ENCODE measurements around the gene ZNF57. TPM values are rescaled to one million over a fixed set of nuclear protein-coding genes. Genes with fewer than 3 reads are reported as not detected.
"Not testable (repeated sequence)": the region's sequence is repeated elsewhere in the genome, so short reads cannot be mapped to it uniquely, and the experiment has no call there.

Gene ZNF57
- polyA plus RNA-seq, 1 of the 3 experiments (the other 2 are of a cell fraction) = 2.1 TPM

- no peak for DNase-seq
- H3K79me2 ChIP-seq (ENCODE audit: insufficient read depth) = no peaks in the 10 kb centered on the region
- ChIA-PET CTCF (interaction anchor here (0.6 to 10.7 kb wide), 27 partner anchors 11 to 261 kb away, joined by 3 to 154 read pairs (median 5); partner anchors contain the start of gene NCLN), POLR2A (interaction anchor here (1.3 kb wide), 1 partner anchor 12 kb away, joined by 3 read pairs; no protein-coding TSS in a partner anchor)
- no peaks in the 10 kb centered on the region for H3K9me3 ChIP-seq
- no peak overlapping the region for H3K4me3 ChIP-seq (ENCODE audit: low read depth in 2 of 2, low read length in 1 of 2)
- no peaks in the 10 kb centered on the region for H3K4me1 ChIP-seq (ENCODE audit: control insufficient read depth in 1 of 2, insufficient read depth in 2 of 2, low read depth in 1 of 2, low read length in 1 of 2)
- no peak overlapping the region for H2AFZ ChIP-seq (ENCODE audit: low read depth)
- H3K36me3 ChIP-seq (replicated peaks in 1 of 2; ENCODE audit: control insufficient read depth in 1 of 2, insufficient read depth in 2 of 2, low read length in 1 of 2) = no peaks in the 10 kb centered on the region
- no peak overlapping the region for H3K9ac ChIP-seq
- H3K27ac ChIP-seq (ENCODE audit: low read depth in 2 of 2, low read length in 1 of 2) = no peak overlapping the region
- H3K27me3 ChIP-seq (ENCODE audit: insufficient read depth) = 0 out of 2 replicates have a peak, but pooled peaks cover 3% of the 10 kb centered on the region
- no peaks in the 10 kb centered on the region for H3K9me2 ChIP-seq
- no peaks in the 10 kb centered on the region for H4K20me1 ChIP-seq (ENCODE audit: insufficient read depth)
- no peaks in the 10 kb centered on the region for H3F3A ChIP-seq (replicated peaks; ENCODE audit: insufficient read depth)
- H3K4me2 ChIP-seq = no peak overlapping the region
- 90% methylated on average over 5 of the region's 5 CpGs for WGBS (ENCODE audit: low lambda C conversion rate)
- TF ChIP-seq POLR2AphosphoS5 (IDR thresholded peaks at IDR 0.05; ENCODE audit: low read depth, low read length) (no peak), NFIC (IDR thresholded peaks at IDR 0.05; ENCODE audit: borderline replicate concordance) (no peak), USF1 (IDR thresholded peaks at IDR 0.05; ENCODE audit: borderline replicate concordance, low read depth) (no peak)
These were observed 62.4 kb downstream of the ZNF57 start for GRCh38 chr19:2963122-2963521.

GRCh38 chr19:2963631-2964030 lies 62.9 kb downstream of the ZNF57 start:
- H3K9me2 ChIP-seq; H3K27ac ChIP-seq (ENCODE audit: low read depth in 2 of 2, low read length in 1 of 2); H3K79me2 ChIP-seq (ENCODE audit: insufficient read depth); H4K20me1 ChIP-seq (ENCODE audit: insufficient read depth); POLR2A ChIA-PET; H3K27me3 ChIP-seq (ENCODE audit: insufficient read depth); H2AFZ ChIP-seq (ENCODE audit: low read depth); H3F3A ChIP-seq (replicated peaks; ENCODE audit: insufficient read depth); DNase-seq; H3K36me3 ChIP-seq (replicated peaks in 1 of 2; ENCODE audit: control insufficient read depth in 1 of 2, insufficient read depth in 2 of 2, low read length in 1 of 2); H3K4me3 ChIP-seq (ENCODE audit: low read depth in 2 of 2, low read length in 1 of 2); H3K4me1 ChIP-seq (ENCODE audit: control insufficient read depth in 1 of 2, insufficient read depth in 2 of 2, low read depth in 1 of 2, low read length in 1 of 2); H3K9ac ChIP-seq; H3K9me3 ChIP-seq; H3K4me2 ChIP-seq: not testable (repeated sequence)
- CTCF ChIA-PET = interaction anchor here (0.6 to 10.7 kb wide), 17 partner anchors 12 to 247 kb away, joined by 3 to 154 read pairs (median 5); partner anchors contain the start of gene NCLN
- WGBS (ENCODE audit: low lambda C conversion rate) = 85% methylated on average over 12 of the region's 12 CpGs

GRCh38 chr19:2964874-2965273 lies 64.1 kb downstream of the ZNF57 start:
- Histone ChIP-seq H3K4me2 (no peak overlapping the region), H3K4me3 (ENCODE audit: low read depth in 2 of 2, low read length in 1 of 2) (no peak overlapping the region), H3K4me1 (ENCODE audit: control insufficient read depth in 1 of 2, insufficient read depth in 2 of 2, low read depth in 1 of 2, low read length in 1 of 2) (peaks cover 0 to 4% of the 10 kb centered on the region in 2 experiments; a peak in 1 of 4 replicates), H3K9ac (no peak overlapping the region), H4K20me1 (ENCODE audit: insufficient read depth) (no peaks in the 10 kb centered on the region), H2AFZ (ENCODE audit: low read depth) (no peak overlapping the region), H3K36me3 (replicated peaks in 1 of 2; ENCODE audit: control insufficient read depth in 1 of 2, insufficient read depth in 2 of 2, low read length in 1 of 2) (no peaks in the 10 kb centered on the region), H3K27ac (ENCODE audit: low read depth in 2 of 2, low read length in 1 of 2) (no peak overlapping the region), H3F3A (replicated peaks; ENCODE audit: insufficient read depth) (no peaks in the 10 kb centered on the region), H3K27me3 (ENCODE audit: insufficient read depth) (0 out of 2 replicates have a peak, but pooled peaks cover 1% of the 10 kb centered on the region), H3K79me2 (ENCODE audit: insufficient read depth) (no peaks in the 10 kb centered on the region), H3K9me3 (no peaks in the 10 kb centered on the region), H3K9me2 (no peaks in the 10 kb centered on the region)
- no peak for DNase-seq
- 74% methylated on average over 5 of the region's 5 CpGs for WGBS (ENCODE audit: low lambda C conversion rate)
- POLR2A ChIA-PET = no interaction called here
- CTCF ChIA-PET = interaction anchor here (0.7 to 10.7 kb wide), 11 partner anchors 14 to 294 kb away, joined by 3 to 154 read pairs (median 3); no protein-coding TSS in a partner anchor
- TF ChIP-seq EP300 (IDR thresholded peaks at IDR 0.05; ENCODE audit: borderline replicate concordance in 1 of 2, low read depth in 1 of 2, low read length in 1 of 2) = no peak
- TF ChIP-seq POLR2AphosphoS5 (IDR thresholded peaks at IDR 0.05; ENCODE audit: low read depth, low read length) = no peak
- no peak for TF ChIP-seq TEAD4 (IDR thresholded peaks at IDR 0.05; ENCODE audit: borderline replicate concordance, insufficient read depth)
- no peak for TF ChIP-seq USF2 (IDR thresholded peaks at IDR 0.05; ENCODE audit: borderline replicate concordance, low read depth, low read length)
- no peak for TF ChIP-seq YY1 (IDR thresholded peaks at IDR 0.05; ENCODE audit: low read depth)
- no peak for TF ChIP-seq CTCF (IDR thresholded peaks at IDR 0.05)
- TF ChIP-seq USF1 (IDR thresholded peaks at IDR 0.05; ENCODE audit: borderline replicate concordance, low read depth) = no peak
- TF ChIP-seq RAD21 (IDR thresholded peaks at IDR 0.05; ENCODE audit: low read length) = no peak
- TF ChIP-seq CHD2 (IDR thresholded peaks at IDR 0.05; ENCODE audit: low read length, partially characterized antibody) = no peak
- TF ChIP-seq GATA2 (CRISPR knock-in tag; IDR thresholded peaks at IDR 0.05) = no peak
- TF ChIP-seq REST (IDR thresholded peaks at IDR 0.05; ENCODE audit: low read depth, low read length) = no peak

All from SK-N-SH (cell line).